Stimulated activated CD4-positive, alpha-beta T cell treated with anti-CD3 and anti-CD28 coated beads, Interleukin-2, amount 100 ng/mL, for 48 hours (primary cell): ENCODE data around the gene KERA.

Experiments
- DNase-seq, 2 donors: peaks; one replicate each; pipeline ENCODE4 v3.0.0-alpha.2; 2020

The KERA gene

DNA sequence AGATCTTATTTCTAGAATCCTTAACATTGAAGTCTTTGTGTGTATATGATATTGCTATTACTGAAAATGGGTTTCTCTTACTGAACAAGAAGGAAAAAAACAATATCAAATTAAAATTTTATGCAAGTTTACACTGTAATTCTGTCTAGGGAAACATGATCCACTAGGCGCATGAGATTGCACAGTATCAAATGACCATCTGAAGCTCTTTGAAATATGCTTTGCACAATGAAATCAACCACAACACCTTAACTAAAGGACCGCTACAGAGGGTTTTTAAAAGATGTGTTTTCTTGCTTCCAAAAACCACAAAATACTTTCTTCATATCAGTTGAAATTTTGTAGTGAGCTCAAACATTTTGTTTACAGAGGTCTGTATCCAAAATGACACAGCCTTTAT lies 15.1 kb upstream of the KERA start:
- no peak for DNase-seq

DNA sequence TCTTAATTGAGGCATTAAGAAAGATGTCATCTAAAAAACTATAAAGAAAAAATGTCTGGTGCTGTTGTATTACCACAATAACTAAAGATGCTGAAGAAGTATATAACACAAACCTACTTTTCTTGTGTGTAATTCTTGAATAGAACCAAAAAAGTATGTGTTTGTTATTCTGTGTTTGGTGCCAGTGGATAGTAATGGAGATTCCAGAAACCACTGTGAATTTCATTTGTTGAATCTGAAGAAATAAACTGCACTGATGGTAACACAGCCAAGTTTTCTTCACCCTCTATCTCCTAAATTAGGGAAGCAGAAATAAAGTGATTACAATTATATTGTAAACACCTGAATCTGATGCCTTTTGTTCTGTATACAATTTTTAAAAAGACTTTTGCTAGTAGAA lies 13.1 kb upstream of the KERA start:
- DNase-seq, result no peak

DNA sequence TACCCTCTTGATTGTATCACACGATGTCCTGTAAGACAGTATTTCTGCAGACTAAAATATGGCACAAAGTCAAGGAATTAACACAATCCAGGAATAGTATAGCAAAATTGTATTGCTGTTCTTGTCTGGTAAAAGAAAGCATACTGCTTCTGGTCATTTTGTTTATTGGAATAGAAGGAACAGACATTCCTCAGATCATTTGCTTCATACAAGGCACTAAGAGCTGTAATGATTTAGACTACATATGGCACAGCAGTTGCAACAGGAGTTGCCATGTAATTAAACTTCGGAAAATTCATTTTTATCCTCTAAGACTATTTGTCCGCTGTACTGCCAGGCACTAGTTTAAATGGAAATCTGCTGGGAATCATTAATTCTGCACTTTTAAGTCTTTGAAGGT lies 7.6 kb upstream of the KERA start:
- no peak for DNase-seq

DNA sequence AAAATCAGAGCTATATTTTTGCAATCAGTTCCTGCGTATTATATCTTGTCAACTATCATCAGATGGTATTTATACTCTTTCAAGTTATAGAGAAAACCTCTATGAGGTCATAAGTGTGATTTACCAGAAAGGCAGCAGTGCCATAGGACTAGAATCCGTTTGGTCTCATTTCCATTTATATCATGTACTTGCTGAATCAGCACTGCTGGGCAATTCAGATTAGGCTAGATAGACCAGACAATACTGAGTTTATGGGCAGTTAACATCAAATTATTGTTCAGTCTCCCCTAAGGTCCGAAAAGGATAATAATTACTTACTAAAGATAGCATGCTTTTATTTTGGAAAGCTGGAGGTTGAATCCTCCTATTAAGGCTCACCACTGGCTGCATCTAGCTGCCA lies 6.8 kb upstream of the KERA start:
- DNase-seq, result no peak

DNA sequence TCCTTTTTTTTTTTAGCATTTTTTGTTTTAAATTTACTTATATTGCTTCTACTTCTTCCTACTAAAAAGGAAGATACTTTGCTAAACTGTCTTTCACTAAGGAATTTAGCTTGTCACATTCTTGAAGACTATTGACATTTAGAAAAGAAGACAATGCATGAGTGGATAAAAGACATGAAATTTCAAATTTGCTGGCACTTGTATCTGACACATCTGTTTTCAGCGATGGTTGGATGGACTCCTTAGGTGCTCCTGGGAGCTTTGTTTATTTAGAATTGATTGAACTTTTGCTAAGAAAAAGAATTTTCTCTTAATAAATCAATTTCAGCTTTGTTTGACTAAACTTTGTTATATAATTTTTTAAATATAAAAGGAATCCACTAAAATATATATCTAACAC lies 3.3 kb upstream of the KERA start:
- no peak for DNase-seq

DNA sequence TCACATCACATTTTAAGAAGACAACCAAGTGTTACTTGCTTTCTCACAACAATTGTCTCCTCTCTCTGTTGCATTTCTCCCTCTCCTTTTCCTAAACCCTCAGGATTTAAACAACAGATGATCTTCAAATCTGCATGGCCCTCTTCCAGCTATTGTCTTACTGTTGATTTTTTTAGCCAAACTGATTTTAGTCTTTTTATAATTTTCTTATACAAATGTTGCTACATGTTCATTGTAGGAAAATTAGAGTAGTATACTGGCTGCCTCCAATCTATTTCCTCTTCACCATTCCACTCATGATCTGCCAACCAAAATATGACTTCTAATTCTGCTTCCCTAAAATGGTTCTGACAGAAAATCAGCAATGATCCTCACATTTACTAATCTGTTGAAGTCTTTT lies 1.4 kb upstream of the KERA start:
- no peak for DNase-seq

DNA sequence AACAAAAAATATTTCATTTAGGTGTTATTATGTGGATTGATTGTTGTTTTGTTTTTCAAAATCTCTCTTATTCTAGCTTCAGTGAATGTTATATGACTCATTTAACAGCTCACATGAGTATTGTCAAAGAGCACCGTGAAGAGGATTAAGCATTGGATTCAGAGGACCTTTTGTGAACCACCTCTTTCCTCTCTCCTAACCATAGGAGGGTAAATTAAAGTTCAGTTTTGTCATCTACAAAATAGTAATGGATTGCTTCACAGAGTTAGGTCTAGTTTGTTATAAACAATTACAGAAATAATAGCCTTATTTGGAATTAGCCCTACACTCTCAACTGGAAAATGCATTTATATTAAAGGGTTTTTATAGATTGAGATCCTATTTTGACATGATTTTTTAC lies 962 bp upstream of the KERA start:
- no peak for DNase-seq

DNA sequence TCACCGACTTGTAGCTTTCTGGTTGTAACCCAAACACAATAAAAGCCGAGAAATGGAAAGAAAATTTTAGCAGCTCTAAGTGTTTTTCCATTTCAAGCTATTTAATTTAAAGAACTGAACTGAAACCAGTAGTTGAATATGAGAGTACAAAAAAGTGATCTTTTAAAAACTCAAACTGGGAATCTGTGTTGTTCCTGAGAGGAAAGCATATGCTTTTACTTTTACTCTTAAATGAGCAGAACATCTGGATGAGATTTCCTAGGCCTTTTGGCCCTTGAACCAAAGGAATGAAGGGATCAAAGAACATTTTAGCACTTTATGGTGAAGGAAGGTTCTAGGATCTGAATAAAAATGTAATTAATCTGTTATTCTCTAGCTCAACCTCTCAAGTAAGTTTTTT lies 1.3 kb downstream of the KERA start:
- DNase-seq, result no peak

DNA sequence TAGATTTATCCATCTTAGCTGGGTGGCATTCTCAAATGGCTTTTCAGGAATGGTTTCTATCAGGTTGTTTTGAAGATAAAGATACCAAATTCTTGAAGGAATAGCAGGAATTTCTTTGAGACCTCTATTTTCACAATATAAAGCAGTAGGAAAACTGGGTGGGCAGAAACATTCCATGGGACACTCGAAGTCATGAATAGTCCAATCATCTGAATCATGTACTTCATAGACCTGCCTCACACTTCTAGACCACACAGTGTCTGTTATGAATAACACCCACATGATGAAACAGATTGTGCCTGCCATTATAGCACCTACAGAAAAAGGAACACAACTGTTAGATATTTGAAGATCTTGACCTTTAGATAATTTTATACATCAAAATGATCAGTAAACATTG lies 1.8 kb downstream of the KERA start:
- no peak for DNase-seq

DNA sequence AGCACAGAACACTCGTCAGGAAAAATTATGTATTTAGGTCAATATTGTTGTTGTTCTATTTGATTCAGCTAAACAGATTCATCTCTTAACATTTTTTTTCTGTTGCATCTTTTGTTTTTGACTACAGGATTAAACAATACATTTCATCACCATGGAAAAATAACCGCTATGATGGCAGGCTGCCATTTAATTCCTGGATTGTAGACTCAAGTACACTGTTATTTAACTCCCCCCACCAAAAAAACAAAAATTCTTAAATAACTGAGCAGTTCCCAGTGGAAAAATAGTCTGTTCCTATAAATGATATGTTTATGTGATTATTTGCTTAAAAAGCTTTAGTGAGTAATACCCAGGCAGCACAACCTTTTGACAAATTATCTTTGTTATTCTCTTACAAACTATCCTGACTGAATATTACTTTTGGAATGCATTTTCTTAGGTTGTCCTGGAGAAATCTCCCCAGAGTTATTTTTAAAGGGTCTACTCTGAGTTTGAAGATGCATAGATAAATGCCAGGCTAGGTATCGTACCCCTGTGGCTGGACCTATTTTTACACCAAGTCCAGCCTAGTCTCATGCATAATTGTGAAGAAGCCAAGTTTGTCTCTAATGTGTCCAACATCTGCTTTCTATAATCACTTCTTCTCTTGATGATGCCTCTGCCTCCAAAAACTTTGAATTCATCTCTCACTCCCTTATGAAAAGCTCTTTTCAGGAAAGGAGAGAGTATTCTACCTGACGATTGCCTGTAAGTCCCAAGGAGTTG lies 3.7 kb downstream of the KERA start:
- DNase-seq, result no peak

DNA sequence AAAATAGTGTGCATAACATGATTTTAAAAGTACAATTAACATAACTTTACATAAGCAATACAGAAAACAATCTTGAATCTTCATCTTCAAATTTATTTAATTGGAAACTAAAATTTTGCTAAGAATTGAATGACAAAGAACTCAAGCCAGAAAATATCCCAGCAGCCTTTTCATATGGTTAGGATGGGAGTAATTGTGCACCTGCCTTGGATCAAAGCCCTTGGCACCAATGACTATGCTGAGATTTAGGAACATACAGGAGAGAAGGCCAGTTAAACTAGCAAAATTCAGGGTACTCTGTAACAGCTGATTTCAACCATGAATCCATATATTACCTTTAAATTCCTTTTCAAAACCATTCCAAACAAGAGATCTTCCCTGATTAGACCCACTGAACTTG lies 5.8 kb downstream of the KERA start:
- DNase-seq, result no peak

DNA sequence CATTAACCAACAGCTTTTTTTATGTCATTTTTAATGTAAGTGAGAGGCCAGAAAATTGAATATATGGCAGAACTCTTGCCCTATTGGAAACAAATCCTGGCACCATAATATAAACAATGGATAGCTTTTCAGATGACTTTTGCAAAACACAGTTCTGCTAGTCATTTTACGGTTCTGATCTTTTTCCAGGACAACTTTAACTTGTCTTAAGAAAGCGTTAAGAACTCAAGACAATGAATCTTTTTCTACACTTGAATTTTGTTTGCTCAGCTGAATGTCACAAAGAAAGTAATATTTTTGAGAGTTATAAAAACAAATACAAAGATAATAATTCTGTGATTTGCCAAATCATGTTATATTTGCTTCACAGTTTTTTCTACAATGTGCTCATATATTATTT lies 13.2 kb downstream of the KERA start:
- no peak for DNase-seq

DNA sequence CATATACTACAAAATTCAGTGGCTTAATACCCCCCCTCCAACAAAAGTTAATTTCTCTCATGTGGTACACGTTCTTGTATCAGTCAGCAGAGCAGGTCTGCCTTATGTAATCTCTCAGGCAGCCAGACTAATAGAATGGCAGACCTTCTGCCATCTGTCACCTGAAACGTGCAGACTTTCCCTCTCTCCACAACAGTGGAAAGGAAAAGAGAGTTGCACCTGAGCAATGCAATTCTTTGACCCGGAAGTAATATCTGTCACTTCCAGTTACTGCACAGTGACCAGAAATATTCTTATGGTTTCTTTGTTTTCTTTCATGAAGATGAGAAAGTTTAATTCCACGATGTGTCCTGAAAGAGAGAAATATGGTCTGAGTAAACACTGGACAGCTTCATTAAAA lies 14.4 kb downstream of the KERA start:
- no peak for DNase-seq

DNA sequence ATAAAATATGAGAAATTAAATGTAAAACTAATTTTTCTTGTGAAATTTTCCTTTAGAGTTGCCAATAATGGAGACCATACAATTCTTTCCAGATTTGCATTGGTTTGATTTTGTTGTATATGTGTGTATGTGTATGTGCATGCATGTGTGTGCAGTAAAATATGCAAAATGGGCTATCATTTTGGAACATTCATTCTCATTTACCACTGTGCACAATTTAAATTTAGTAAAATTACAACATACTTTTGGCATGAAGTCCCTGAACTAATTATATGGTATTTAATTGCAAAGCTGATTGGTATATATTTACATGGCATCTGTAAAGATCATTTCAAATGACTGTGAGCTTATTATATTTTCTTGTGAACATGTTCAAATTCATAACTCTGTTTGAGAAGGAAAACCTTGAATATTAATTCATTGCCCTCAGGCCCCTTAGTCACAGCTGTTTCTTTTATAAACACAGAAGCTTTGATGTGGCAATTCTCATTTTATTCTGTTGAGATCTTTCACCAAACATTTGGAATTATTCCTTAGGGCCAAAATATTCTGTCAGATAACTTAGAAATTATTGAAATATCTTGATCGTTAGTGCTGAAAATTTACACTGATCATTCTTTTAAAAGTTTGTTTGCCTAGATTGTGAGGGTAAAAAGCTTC lies 17.6 kb downstream of the KERA start:
- no peak for DNase-seq

DNA sequence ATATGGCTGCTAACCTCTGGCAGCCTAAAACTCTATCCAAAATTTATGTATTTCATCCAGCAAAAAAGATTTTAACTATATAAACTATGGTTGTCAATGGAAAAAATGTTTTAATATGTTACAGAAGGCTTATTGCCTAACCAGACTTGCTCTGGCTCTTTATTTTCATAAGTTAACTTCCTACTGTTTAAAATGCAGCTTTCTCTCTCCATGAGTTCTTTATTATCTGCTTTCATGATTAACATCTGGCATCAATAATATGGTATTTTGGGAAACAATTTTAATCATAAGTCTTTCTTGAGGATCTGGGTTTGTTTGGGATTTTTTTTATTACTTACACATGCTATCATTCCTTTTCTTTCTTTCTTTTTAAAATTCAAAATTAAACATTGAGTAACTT lies 20.5 kb downstream of the KERA start:
- no peak for DNase-seq

DNA sequence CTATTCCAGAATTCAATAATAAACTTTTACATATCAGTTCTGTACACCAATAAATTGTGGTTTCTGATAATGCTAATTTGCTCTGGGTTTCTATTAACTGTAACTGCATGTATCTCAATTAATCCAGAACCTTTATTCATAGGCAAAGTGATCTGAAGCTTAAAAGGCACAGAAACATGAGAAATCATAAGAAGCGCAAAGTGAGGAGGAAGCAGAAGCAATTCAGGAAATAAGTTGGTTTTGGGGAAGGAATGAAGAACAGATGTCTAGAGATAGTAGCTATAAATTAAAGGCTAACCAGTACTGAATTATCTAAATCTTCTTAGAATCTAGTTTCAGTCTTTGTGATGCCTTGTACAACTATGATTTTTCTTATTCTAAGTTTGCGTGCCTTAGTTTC lies 24.6 kb downstream of the KERA start:
- no peak for DNase-seq

DNA sequence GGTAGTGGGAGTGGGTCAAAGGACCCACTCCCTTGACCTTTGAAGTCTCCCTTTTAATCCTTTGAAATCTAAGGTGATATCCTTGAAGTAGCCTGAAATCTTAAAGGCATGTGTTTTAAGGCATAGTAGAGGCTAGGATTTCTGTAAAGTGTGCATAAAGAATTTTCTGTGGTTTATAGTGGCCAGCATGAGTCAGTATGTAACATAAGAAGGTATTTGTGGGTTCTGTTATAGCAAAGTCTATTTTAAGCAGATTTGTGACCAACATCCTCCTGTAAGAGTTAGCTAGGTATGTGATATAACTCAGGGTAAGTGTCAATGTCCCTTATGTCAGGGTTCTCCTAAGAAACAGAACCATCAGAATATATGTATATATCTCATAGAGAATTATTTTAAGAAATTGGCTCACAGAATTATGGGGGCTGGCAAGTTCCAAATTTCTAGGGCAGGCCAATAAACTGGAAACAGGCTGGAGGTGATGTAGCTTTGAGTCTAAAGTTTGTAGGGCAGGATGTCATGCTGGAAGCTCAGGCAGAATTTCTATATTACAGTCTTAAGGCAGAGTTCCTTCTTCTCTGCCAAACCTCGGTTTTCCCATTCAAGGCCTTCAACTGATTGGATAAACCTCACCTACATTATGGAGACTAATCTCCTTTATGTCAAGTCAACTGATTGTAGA lies 34.4 kb downstream of the KERA start:
- no peak for DNase-seq

DNA sequence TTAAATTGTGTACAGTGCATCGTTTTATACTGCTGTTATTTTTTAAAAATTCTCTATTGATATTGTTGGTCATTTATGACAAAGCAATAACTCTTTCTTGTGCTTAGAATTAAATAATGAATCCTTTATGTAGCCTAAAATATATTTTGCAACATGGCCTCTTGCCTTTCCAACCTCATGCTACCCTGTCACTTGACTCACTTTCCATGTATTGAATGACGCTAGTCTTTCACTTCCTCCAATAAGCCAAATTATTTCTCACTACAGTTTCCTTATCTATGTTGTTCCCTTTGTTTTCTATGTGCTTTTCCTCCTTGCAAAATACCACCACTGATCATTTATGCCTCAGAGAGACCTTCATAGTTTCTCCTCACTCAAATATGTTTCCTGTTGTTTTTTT lies 36.7 kb downstream of the KERA start:
- DNase-seq, result no peak

DNA sequence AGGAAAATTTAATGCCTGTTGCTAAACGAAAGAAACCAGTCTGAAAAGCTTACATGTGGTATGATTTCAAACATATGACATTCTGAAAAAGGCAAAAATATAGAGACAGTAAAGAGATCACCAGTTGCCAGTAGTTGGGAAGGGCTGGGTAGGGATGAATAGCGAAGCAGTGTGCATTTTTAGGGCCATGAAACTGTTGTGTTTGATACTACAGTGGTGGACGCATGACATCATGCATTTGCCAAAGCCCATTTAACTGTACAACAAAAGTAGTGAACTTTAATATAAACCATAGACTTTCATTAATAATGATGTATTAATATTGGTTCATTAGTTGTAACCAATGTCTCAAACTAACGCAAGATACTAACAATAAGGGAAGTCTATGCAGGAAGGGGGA lies 38.4 kb downstream of the KERA start:
- no peak for DNase-seq

DNA sequence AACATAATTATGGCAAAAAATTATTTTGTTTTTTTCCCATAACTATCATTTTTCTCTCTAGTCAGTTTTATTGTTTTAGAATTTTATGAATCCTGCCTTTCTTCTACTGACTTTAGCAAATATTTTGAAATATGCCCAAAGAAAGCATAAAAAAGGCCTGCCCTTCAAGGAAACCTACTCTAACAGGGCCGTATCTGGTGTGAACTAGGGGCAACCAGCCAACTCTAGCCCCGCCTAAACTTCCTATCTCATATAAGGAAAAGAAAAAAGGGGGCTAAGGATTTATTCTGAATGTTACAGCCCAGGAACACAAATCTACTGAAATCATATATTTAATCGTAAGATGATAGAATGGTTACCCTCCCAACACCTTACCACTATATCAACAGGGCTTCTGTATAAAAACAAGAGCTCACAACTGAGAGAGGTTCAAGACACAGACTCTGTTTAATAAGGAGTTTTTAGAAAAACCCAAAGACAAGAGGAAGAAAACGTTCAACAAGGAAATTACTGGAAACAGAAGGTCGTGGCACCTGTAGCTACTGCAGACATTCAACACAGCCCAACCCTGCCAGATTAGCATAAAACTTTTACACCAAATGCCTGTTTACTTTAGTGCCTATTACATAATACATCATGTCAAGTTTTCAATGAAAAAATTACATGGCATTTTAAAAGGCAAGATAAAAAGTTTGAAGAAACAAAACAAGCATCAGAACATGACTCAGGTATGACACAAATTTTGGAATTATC lies 40.1 kb downstream of the KERA start:
- DNase-seq, result no peak

DNA sequence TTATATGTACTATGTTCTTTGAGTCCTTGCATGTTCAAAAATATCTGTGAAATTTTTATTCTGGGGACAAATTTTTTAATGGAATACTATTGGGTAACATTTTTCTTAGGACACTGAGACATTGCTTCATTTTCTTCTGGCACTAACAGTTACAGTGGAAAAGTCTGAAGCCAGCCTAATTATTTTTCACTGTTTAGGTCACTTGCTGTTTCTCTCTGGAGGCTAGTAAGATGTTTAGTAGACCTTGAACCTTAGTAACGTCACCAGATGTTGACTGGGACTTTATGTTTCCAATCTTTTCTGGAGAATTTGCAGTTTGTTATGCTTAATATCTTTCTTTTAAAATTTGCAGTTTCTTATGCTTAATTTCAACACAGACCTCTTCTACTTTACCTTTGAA lies 40.8 kb downstream of the KERA start:
- no peak for DNase-seq

DNA sequence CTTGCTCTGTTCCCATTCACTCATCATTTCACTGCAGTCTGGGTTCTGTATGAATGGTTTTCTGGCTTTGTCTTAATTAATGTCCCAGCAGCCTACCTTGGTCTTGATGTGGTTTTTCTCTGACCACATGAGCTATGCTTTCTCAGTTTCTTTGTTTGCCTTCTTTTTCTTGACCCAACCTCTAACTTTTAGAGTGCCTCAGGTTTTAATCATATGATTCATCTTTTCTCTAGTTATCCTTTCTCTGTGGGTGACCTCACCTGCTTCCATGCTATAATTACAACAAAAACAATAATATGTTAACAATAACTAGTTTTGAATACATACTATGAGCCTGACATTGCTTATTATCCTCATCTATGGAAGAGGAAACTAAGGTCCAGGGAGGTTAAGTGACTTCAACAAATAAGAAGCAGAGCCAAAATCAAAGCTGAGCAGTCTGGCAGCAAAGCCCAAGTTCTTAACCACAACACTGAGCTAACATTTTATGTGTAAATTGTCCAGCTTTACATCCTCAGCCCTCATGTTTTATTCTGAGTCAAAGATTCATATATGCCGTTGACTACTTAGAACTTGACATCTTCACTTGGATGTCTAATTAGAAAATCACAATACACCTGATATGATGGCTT lies 48.4 kb downstream of the KERA start:
- no peak for DNase-seq
